ENCODE data around the gene PTAFR.
"Not testable (repeated sequence)": the region's sequence is repeated elsewhere in the genome, so short reads cannot be mapped to it uniquely, and the experiment has no call there.

The PTAFR gene

GRCh38 chr1:28139866-28140265 lies 36.6 kb downstream of the PTAFR start:
- not testable (repeated sequence) for H3K4me3 ChIP-seq (ENCODE audit: low read depth, low read length); H3K27ac ChIP-seq (ENCODE audit: low read depth, low read length); H3K36me3 ChIP-seq (ENCODE audit: control insufficient read depth, insufficient read depth, low read length); H3K9ac ChIP-seq (ENCODE audit: low read length); H3K27me3 ChIP-seq (ENCODE audit: control insufficient read depth, insufficient read depth, low read length); H3K9me3 ChIP-seq (ENCODE audit: control insufficient read depth, insufficient read depth, low read depth, low read length); H3K4me1 ChIP-seq (ENCODE audit: control insufficient read depth, insufficient read depth, low read length)

DNA sequence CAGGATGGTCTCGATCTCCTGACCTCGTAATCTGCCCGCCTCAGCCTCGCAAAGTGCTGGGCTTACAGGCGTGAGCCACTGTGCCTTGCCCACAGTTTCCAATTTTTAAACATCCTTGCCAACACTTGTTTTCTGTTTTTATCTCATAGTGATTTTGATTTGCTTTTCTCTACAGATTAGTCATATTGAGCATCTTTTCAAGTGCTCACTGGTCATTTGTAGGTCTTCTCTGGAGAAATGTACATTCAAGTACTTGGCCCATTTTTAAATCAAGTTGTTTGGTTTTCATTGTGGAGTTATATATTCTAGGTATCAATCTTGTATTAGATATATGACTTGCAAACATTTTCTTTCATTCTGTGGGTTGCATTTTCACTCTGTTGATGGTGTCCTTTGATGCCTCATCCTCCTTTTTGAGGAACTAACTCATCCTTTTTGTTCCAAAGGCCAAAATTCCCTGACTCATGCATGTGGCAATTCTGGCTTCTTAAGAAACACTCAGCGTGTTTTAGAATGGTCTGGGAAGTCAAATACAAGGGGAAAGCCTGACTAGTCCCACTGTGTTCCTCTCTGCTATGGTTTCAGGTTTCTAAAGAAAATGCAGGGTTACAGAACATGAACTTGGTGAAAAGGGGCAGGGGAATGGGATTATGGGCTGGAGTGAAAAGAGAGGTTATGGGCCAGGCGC lies 37.3 kb downstream of the PTAFR start:
- H3K4me3 ChIP-seq (ENCODE audit: low read depth, low read length), result no peak overlapping the region
- H3K27me3 ChIP-seq (ENCODE audit: control insufficient read depth, insufficient read depth, low read length), result no peaks in the 10 kb centered on the region
- no peak overlapping the region for H3K27ac ChIP-seq (ENCODE audit: low read depth, low read length)
- no peaks in the 10 kb centered on the region for H3K9me3 ChIP-seq (ENCODE audit: control insufficient read depth, insufficient read depth, low read depth, low read length)
- no peak overlapping the region for H3K9ac ChIP-seq (ENCODE audit: low read length)
- no peaks in the 10 kb centered on the region for H3K4me1 ChIP-seq (ENCODE audit: control insufficient read depth, insufficient read depth, low read length)
- H3K36me3 ChIP-seq (ENCODE audit: control insufficient read depth, insufficient read depth, low read length), result no peaks in the 10 kb centered on the region

- Histone ChIP-seq H3K27me3 (ENCODE audit: control insufficient read depth, insufficient read depth, low read length) (no peaks in the 10 kb centered on the region), H3K36me3 (ENCODE audit: control insufficient read depth, insufficient read depth, low read length) (no peaks in the 10 kb centered on the region), H3K4me1 (ENCODE audit: control insufficient read depth, insufficient read depth, low read length) (no peaks in the 10 kb centered on the region), H3K4me3 (ENCODE audit: low read depth, low read length) (no peak overlapping the region), H3K9me3 (ENCODE audit: control insufficient read depth, insufficient read depth, low read depth, low read length) (no peaks in the 10 kb centered on the region), H3K27ac (ENCODE audit: low read depth, low read length) (no peak overlapping the region), H3K9ac (ENCODE audit: low read length) (no peak overlapping the region)
Measured at GRCh38 chr1:28136922-28137613, 39.4 kb downstream of the PTAFR start.

DNA sequence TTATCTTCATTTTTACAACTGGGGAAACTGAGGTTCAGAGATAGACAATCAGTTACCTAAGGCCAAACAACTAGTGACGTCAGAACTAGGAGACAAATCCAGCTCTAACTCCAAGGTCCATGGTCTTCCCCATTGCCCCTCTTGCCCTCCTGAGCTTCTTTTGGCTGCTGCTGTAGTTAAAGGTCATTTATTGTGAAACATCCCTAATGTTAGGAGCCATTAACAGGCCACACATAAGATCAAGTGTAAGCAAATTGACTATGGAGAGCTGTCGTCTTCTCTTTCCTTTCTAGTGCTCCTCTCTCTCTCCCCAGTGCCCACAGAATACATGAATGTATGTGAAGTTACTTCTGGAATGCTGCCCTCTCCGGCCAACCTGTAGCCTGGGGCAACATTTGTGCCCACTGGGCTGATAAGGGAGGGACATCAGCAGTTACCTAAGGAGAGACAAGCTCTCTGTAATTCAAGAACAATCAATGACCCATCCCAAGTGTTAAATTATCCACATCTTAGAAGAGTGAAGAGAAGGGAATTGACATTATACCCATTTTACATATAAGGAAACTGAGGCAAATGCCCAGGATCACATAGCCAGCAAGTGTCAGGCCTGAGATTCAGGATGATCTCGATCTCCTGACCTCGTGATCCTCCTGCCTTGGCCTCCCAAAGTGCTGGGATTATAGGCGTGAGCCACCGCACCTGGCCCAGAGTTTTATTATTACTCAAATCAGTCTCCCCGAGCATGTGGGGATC lies 40.1 kb downstream of the PTAFR start:
- no peaks in the 10 kb centered on the region for H3K27me3 ChIP-seq (ENCODE audit: control insufficient read depth, insufficient read depth, low read length)
- no peak overlapping the region for H3K4me3 ChIP-seq (ENCODE audit: low read depth, low read length)
- no peaks in the 10 kb centered on the region for H3K4me1 ChIP-seq (ENCODE audit: control insufficient read depth, insufficient read depth, low read length)
- H3K36me3 ChIP-seq (ENCODE audit: control insufficient read depth, insufficient read depth, low read length), result no peaks in the 10 kb centered on the region
- H3K27ac ChIP-seq (ENCODE audit: low read depth, low read length), result no peak overlapping the region
- no peak overlapping the region for H3K9ac ChIP-seq (ENCODE audit: low read length)
- H3K9me3 ChIP-seq (ENCODE audit: control insufficient read depth, insufficient read depth, low read depth, low read length), result no peaks in the 10 kb centered on the region

GRCh38 chr1:28135371-28136168 lies 40.9 kb downstream of the PTAFR start:
- H3K4me1 ChIP-seq (ENCODE audit: control insufficient read depth, insufficient read depth, low read length), result no peaks in the 10 kb centered on the region
- H3K9ac ChIP-seq (ENCODE audit: low read length), result no peak overlapping the region
- H3K9me3 ChIP-seq (ENCODE audit: control insufficient read depth, insufficient read depth, low read depth, low read length), result no peaks in the 10 kb centered on the region
- no peak overlapping the region for H3K27ac ChIP-seq (ENCODE audit: low read depth, low read length)
- H3K36me3 ChIP-seq (ENCODE audit: control insufficient read depth, insufficient read depth, low read length), result no peaks in the 10 kb centered on the region
- no peak overlapping the region for H3K4me3 ChIP-seq (ENCODE audit: low read depth, low read length)
- no peaks in the 10 kb centered on the region for H3K27me3 ChIP-seq (ENCODE audit: control insufficient read depth, insufficient read depth, low read length)

GRCh38 chr1:28134651-28135207 lies 41.8 kb downstream of the PTAFR start:
- H3K36me3 ChIP-seq (ENCODE audit: control insufficient read depth, insufficient read depth, low read length), result no peaks in the 10 kb centered on the region
- H3K4me1 ChIP-seq (ENCODE audit: control insufficient read depth, insufficient read depth, low read length), result no peaks in the 10 kb centered on the region
- no peak overlapping the region for H3K9ac ChIP-seq (ENCODE audit: low read length)
- H3K27ac ChIP-seq (ENCODE audit: low read depth, low read length), result no peak overlapping the region
- no peaks in the 10 kb centered on the region for H3K27me3 ChIP-seq (ENCODE audit: control insufficient read depth, insufficient read depth, low read length)
- no peaks in the 10 kb centered on the region for H3K9me3 ChIP-seq (ENCODE audit: control insufficient read depth, insufficient read depth, low read depth, low read length)
- no peak overlapping the region for H3K4me3 ChIP-seq (ENCODE audit: low read depth, low read length)

DNA sequence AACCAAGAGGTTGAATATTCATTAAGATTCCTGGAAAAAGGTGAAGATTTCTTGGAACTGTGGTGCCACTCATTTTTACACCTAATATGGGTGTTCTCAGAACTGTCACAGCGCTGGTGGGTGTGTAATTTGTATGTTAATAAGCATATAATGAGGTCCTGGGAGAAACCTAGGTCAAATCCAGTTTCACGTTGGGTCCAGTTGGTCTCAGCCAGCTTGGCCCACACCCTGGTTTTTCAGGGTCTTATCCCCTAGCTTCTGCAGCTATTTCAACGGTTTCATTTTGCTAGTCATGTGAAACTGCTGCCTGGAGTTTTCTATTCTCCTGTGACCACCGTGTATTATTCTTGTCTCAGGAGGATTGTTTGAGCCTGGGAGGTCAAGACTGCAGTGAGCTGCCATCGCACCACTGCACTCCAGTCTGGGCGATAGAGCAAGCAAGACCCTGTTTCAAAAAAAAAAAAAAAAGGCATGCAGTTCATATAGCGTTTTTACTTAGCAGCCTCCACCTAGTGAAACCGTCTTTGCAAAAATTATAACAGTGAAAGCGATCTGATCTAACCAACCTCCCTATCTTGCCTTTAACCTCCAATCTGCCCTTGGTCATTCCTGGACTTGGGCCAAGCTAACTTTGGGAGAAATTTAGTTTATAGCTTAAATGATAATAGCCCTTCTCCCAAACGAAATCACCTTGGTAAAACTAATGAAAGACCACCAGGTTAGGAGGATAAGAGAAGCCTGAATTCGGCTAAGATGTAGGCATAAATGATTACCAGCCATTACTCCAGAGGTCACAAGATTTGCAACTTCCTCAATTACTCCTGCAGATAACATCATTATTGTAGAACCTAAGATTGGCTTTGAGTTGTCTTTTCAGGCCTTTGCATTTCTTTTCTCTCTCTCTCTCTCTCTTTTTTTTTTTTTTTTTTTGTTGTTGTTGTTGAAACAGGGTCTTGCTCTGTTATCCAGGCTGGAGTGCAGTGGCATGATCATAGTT lies 44.0 kb downstream of the PTAFR start:
- no peak overlapping the region for H3K9ac ChIP-seq (ENCODE audit: low read length)
- H3K36me3 ChIP-seq (ENCODE audit: control insufficient read depth, insufficient read depth, low read length), result no peaks in the 10 kb centered on the region
- no peaks in the 10 kb centered on the region for H3K4me1 ChIP-seq (ENCODE audit: control insufficient read depth, insufficient read depth, low read length)
- no peak overlapping the region for H3K4me3 ChIP-seq (ENCODE audit: low read depth, low read length)
- no peak overlapping the region for H3K27ac ChIP-seq (ENCODE audit: low read depth, low read length)
- H3K27me3 ChIP-seq (ENCODE audit: control insufficient read depth, insufficient read depth, low read length), result no peaks in the 10 kb centered on the region
- H3K9me3 ChIP-seq (ENCODE audit: control insufficient read depth, insufficient read depth, low read depth, low read length), result no peaks in the 10 kb centered on the region

GRCh38 chr1:28130901-28131300 lies 45.6 kb downstream of the PTAFR start:
- H3K4me3 ChIP-seq (ENCODE audit: low read depth, low read length), result no peak overlapping the region
- H3K4me1 ChIP-seq (ENCODE audit: control insufficient read depth, insufficient read depth, low read length), result no peaks in the 10 kb centered on the region
- H3K27me3 ChIP-seq (ENCODE audit: control insufficient read depth, insufficient read depth, low read length), result no peaks in the 10 kb centered on the region
- no peak overlapping the region for H3K9ac ChIP-seq (ENCODE audit: low read length)
- no peak overlapping the region for H3K27ac ChIP-seq (ENCODE audit: low read depth, low read length)
- no peaks in the 10 kb centered on the region for H3K9me3 ChIP-seq (ENCODE audit: control insufficient read depth, insufficient read depth, low read depth, low read length)
- H3K36me3 ChIP-seq (ENCODE audit: control insufficient read depth, insufficient read depth, low read length), result no peaks in the 10 kb centered on the region

DNA sequence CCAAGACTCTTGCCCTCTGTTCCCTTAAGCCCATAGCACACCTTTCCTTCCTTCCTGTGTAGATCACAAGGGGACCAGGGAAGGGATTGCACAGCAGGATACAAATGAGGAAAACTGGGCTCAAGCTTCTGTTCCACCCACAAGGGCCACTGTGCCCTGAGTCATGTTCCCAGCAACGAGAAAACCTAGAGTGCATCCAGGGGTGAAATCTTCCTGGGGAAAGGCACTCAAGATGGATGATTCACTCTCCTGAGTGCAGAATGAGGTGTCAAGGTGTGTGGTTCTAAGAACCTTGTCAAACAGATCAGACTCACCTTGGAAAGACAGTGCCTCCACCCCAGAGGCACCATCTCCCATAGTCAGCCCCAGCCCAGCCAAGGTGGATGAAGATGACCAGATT lies 47.3 kb downstream of the PTAFR start:
- Histone ChIP-seq H3K9me3 (ENCODE audit: control insufficient read depth, insufficient read depth, low read depth, low read length) (no peaks in the 10 kb centered on the region), H3K27me3 (ENCODE audit: control insufficient read depth, insufficient read depth, low read length) (no peaks in the 10 kb centered on the region), H3K9ac (ENCODE audit: low read length) (no peak overlapping the region), H3K36me3 (ENCODE audit: control insufficient read depth, insufficient read depth, low read length) (no peaks in the 10 kb centered on the region), H3K27ac (ENCODE audit: low read depth, low read length) (no peak overlapping the region), H3K4me1 (ENCODE audit: control insufficient read depth, insufficient read depth, low read length) (no peaks in the 10 kb centered on the region), H3K4me3 (ENCODE audit: low read depth, low read length) (no peak overlapping the region)
